Fibroblast of pulmonary artery (primary cell): ENCODE data around the gene PHAX.

Source experiments
- DNase-seq: peaks from one replicate; pipeline ENCODE4 v3.0.0-alpha.2; 2010; ENCODE audit warnings: low read depth
- H3K4me3 ChIP-seq: replicated peaks from 2 replicates; pipeline ENCODE4 v1.5.1; 2011; ENCODE audit warnings: low read depth, mild to moderate bottlenecking, control low read depth, low read length, moderate library complexity
- CTCF ChIP-seq: IDR thresholded peaks from 2 replicates; pipeline ENCODE4 v1.5.1; 2011; ENCODE audit warnings: mild to moderate bottlenecking, control low read depth, low read length, inconsistent platforms; ENCODE audit errors: missing control alignments

Gene PHAX

GRCh38 chr5:126576974-126577373 lies 23.8 kb upstream of the PHAX start:
- no peak for DNase-seq

GRCh38 chr5:126577415-126577814 lies 23.3 kb upstream of the PHAX start:
- H3K4me3 ChIP-seq = no peak overlapping the region
- no peak for TF ChIP-seq CTCF
- DNase-seq = no peak

More at GRCh38 chr5:126576974-126577373, 23.8 kb upstream of the PHAX start:
- TF ChIP-seq CTCF = no peak
- no peak overlapping the region for H3K4me3 ChIP-seq

- DNase-seq = no peak
Observed at GRCh38 chr5:126579716-126580115, 21.0 kb upstream of the PHAX start.

GRCh38 chr5:126583761-126584160 lies 17.0 kb upstream of the PHAX start:
- no peak for TF ChIP-seq CTCF
- H3K4me3 ChIP-seq = no peak overlapping the region
- DNase-seq = no peak

More at GRCh38 chr5:126579716-126580115, 21.0 kb upstream of the PHAX start:
- H3K4me3 ChIP-seq = no peak overlapping the region
- TF ChIP-seq CTCF = no peak

- no peak for TF ChIP-seq CTCF
- H3K4me3 ChIP-seq = no peak overlapping the region
- no peak for DNase-seq
Observed at GRCh38 chr5:126587551-126588390, 13.0 kb upstream of the PHAX start.

GRCh38 chr5:126589536-126590297 lies 11.0 kb upstream of the PHAX start:
- DNase-seq = no peak
- no peak overlapping the region for H3K4me3 ChIP-seq
- TF ChIP-seq CTCF = no peak
